AG04449 (cell line): ENCODE results near the gene PLA2G2A.

Experiments used
- CTCF ChIA-PET: fragments of 350-600 bp; formaldehyde crosslinking; extraction: SDS; loops from one replicate; lab custom pipeline; 2021; ENCODE audit warnings: antibody characterized with exemption; lab: Yijun Ruan, JAX
- POLR2A ChIA-PET: fragments of 400-600, 350-600 bp; formaldehyde crosslinking; extraction: SDS; loops from one replicate; lab custom pipeline; 2020; ENCODE audit warnings: antibody characterized with exemption, inconsistent platforms; lab: Yijun Ruan, JAX
- DNase-seq: peaks from one replicate; pipeline ENCODE4 v3.0.0-alpha.2; 2010; ENCODE audit warnings: low read depth, low spot score
- H3K4me3 ChIP-seq: 2 replicates; pipeline ENCODE4 v1.5.1; 2011; ENCODE audit warnings: low read depth, mild to moderate bottlenecking, control low read depth, low read length
- CTCF ChIP-seq: IDR thresholded peaks from one replicate; pipeline ENCODE4 v1.5.1; 2011; ENCODE audit warnings: mild to moderate bottlenecking, moderate library complexity, low read length, control low read depth, inconsistent platforms; ENCODE audit not compliant: insufficient read depth; ENCODE audit errors: missing control alignments

The PLA2G2A gene

DNA sequence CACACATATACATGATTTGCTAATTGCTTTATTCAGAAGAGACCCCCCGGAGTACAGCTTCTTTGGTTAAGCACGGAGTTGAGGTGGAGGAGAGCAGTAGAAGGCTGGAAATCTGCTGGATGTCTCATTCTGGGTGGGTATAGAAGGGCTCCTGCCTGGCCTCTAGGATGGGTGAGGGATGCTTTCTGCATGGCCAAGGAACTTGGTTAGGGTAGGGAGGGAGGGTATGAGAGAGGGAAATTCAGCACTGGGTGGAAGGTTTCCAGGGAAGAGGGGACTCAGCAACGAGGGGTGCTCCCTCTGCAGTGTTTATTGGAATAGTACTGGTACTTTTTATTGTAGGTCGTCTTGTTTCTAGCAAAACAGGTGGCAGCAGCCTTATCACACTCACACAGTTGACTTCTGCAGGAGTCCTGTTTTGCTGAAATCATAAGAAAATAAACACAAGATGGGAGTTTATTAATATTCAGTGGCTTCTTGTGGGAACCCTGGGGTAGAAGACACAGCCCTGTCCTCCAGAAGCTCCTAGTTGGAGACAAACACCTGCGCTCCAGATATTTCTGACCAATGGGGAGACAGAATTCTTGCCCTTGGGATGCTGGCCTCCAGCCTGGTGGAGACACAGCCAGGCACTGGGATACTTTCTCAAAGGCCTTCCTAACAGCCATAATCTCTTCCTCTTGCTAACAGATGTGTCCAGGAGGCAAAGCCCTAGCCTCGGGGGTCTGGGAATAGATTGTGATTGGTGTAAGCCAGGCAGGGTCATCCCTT, 3.8 kb downstream of the PLA2G2A start:
- no peak overlapping the region for H3K4me3 ChIP-seq
- ChIA-PET CTCF (interaction anchor here (0.8 to 5.8 kb wide), 26 partner anchors 8 to 519 kb away, joined by 3 to 115 read pairs (median 6); no protein-coding TSS in a partner anchor), POLR2A (interaction anchor here (0.6 kb wide), 1 partner anchor 176 kb away, joined by 3 read pairs; no protein-coding TSS in a partner anchor)
- no peak for TF ChIP-seq CTCF
- no peak for DNase-seq

DNA sequence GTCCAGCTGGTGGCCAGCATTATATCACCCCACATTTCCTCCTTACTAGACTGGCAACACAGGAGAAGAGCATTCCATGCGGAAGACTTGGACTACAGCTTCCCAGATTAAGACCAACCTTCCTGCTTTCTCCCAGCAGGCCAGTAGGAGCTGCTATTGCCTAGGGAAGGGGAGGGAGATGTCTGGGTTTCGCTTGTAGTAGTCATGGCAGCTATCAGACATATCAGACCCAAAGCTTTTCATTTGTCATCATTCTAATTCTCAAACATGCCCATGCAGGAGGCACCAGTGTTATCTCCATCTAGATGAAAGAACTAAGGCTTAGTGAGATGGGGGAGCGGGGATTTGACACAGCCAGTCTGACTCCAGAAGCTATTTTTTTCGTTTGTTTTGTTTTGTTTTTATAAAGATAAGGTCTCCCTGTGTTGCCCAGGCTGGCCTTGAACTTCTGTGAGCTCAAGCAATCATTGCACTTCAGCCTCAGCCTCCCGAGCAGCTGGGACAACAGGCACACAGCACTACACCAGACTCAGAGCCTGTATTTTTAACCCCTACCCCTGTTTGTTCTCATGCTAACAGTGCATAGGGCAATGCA, 4.5 kb downstream of the PLA2G2A start:
- TF ChIP-seq CTCF: peak; percentile 91
- DNase-seq: peak; percentile 28
- ChIA-PET POLR2A (interaction anchor here (0.5 to 0.6 kb wide), 2 partner anchors 177 to 179 kb away, joined by 3 read pairs; no protein-coding TSS in a partner anchor), CTCF (interaction anchor here (0.8 to 5.8 kb wide), 29 partner anchors 9 to 519 kb away, joined by 3 to 115 read pairs (median 5); no protein-coding TSS in a partner anchor)
- no peak overlapping the region for H3K4me3 ChIP-seq

- ChIA-PET CTCF (interaction anchor here (0.9 to 5.8 kb wide), 7 partner anchors 9 to 220 kb away, joined by 3 to 115 read pairs (median 4); no protein-coding TSS in a partner anchor), POLR2A (interaction anchor here (0.6 kb wide), 1 partner anchor 1233 kb away, joined by 3 read pairs; no protein-coding TSS in a partner anchor)
- H3K4me3 ChIP-seq: no peak overlapping the region
- DNase-seq: no peak
- TF ChIP-seq CTCF: no peak
Observed at GRCh38 chr1:19973616-19974015, 5.8 kb downstream of the PLA2G2A start.

DNA sequence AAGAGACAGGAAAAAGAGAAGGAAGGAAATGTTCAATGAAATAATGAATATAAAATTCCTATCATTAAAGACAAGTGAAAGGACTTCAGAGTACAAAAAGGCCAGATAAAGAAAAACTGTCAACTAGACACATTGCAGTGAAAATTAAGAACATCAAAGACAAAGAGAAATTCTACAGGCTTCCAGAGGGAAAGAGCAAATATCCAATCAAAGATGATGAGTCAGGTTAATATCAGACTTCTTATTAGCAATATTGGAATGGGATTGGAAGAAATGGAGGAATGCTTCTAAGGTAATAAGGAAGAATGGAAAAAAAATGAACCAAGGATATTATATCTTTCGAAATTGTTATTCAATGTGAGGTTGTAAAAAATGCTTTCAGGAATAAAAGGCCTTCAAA, 7.8 kb downstream of the PLA2G2A start:
- ChIA-PET POLR2A (no interaction called here), CTCF (interaction anchor here (1.0 to 1.7 kb wide), 5 partner anchors 53 to 223 kb away, joined by 3 to 11 read pairs (median 5); no protein-coding TSS in a partner anchor)
- no peak for TF ChIP-seq CTCF
- DNase-seq: no peak
- no peak overlapping the region for H3K4me3 ChIP-seq

- TF ChIP-seq CTCF: no peak
- POLR2A ChIA-PET: no interaction called here
- CTCF ChIA-PET: interaction anchor here (1.4 to 1.7 kb wide), 3 partner anchors 52 to 225 kb away, joined by 3 to 11 read pairs (median 6); no protein-coding TSS in a partner anchor
- DNase-seq: no peak
- H3K4me3 ChIP-seq: no peak overlapping the region
Observed at GRCh38 chr1:19969898-19970660, 9.3 kb downstream of the PLA2G2A start.
